GM12801 (cell line): Measurements from ENCODE around the gene ALG3.
A peak's percentile ranks its signal among the peaks of the same experiment; 100 is the strongest.

Experiments used
- CTCF ChIP-seq: IDR thresholded peaks from one replicate; pipeline ENCODE4 v1.5.1; 2011; ENCODE audit warnings: control low read depth; ENCODE audit not compliant: insufficient read length; ENCODE audit errors: extremely low read depth

Gene ALG3

GRCh38 chr3:184258926-184259325 lies 10.2 kb upstream of the ALG3 start:
- TF ChIP-seq CTCF: no peak

GRCh38 chr3:184257083-184257915 lies 8.5 kb upstream of the ALG3 start:
- no peak for TF ChIP-seq CTCF

GRCh38 chr3:184255291-184256039 lies 6.7 kb upstream of the ALG3 start:
- no peak for TF ChIP-seq CTCF

GRCh38 chr3:184250167-184250828 lies 1.5 kb upstream of the ALG3 start:
- TF ChIP-seq CTCF: peak; percentile 64

DNA sequence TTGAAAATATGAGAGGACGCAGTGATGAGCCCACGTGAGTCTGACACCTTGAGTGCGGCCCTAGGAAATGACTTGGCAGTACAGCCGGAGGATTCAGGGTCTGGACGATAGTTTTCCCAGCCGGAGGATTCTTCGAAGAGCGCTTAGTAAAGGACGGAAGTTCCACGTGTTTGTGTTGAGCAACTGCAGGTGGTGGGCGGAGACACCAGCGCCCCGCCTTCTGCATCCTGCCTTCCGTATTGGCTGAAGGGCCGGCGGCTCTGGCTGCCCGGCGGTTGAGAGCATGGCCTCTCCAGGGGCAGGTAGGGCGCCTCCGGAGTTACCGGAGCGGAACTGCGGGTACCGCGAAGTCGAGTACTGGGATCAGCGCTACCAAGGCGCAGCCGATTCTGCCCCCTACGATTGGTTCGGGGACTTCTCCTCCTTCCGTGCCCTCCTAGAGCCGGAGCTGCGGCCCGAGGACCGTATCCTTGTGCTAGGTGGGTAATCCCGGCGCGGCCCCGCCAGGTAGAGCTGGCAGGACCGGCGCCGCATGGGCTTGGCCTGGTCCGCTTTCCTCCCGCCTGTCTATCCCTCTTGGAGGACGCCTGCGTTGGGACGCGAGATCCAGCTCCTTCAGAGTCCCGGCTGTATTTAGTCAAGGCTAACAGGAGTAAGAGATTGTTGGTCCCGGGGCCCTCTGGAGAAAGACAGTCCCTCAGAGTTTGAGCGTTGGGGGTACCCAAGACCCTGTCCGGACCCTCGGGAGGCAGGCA lies 827 bp upstream of the ALG3 start, which contains the start of gene EEF1AKMT4:
Gene EEF1AKMT4 (plus strand): TSS at position 261 of the 755 bp plus-strand sequence. CDS start 23 bp downstream, at position 284.
- no peak for TF ChIP-seq CTCF

GRCh38 chr3:184242297-184242685 lies 6.5 kb downstream of the ALG3 start:
- TF ChIP-seq CTCF: no peak
